PC-9 (cell line): ENCODE measurements around the gene GFPT1. TPM values are rescaled to one million over a fixed set of nuclear protein-coding genes. Genes with fewer than 3 reads are reported as not detected.
"Not testable (repeated sequence)": the region's sequence is repeated elsewhere in the genome, so short reads cannot be mapped to it uniquely, and the experiment has no call there.

Source experiments
- BruUV-seq: library from RNA; stranded (reverse); fragments of 400-500 nt; replicated peaks from 2 replicates; lab custom pipeline; 2021; lab: Mats Ljungman, UMichigan
- CTCF ChIA-PET: fragments of 300-600 bp; sonication (Branson Sonifier 250); formaldehyde crosslinking; loops from one replicate; lab custom pipeline; 2022; ENCODE audit warnings: antibody characterized with exemption; lab: Charles Lee
- POLR2A ChIA-PET: fragments of 300-600 bp; sonication (Branson Sonifier 250); formaldehyde crosslinking; loops from one replicate; lab custom pipeline; 2022; ENCODE audit warnings: antibody characterized with exemption; ENCODE audit not compliant: unreplicated experiment; lab: Charles Lee
- DNase-seq, 2 experiments: peaks; one replicate each; pipeline versions ENCODE4 v3.0.0 to v3.0.0-alpha.2; 2015 to 2022; ENCODE audit warnings: mixed read lengths in 1 of 2
- H2AFZ ChIP-seq: fragments of 200-600 bp; sonication (generic); 2 replicates; pipeline ENCODE4 v1.8.1; 2017; ENCODE audit warnings: antibody characterized with exemption
- H3F3A ChIP-seq: fragments of 200-600 bp; sonication (generic); 2 replicates; pipeline ENCODE4 v1.8.1; 2017; ENCODE audit warnings: antibody characterized with exemption, mild to moderate bottlenecking, low read depth; ENCODE audit not compliant: insufficient read depth
- H3K27ac ChIP-seq: fragments of 200-600 bp; sonication (generic); 2 replicates; pipeline ENCODE4 v1.6.1; 2016; ENCODE audit warnings: mixed run types
- H3K27me3 ChIP-seq: fragments of 200-600 bp; sonication (generic); 2 replicates; pipeline ENCODE4 v1.6.1; 2016; ENCODE audit warnings: low read depth, mixed run types; ENCODE audit not compliant: insufficient read depth
- H3K36me3 ChIP-seq: fragments of 200-600 bp; sonication (generic); 2 replicates; pipeline ENCODE4 v1.6.1; 2016; ENCODE audit warnings: low read depth, mixed run types
- H3K4me1 ChIP-seq: fragments of 200-600 bp; sonication (generic); replicated peaks from 2 replicates; pipeline ENCODE4 v1.6.1; 2016; ENCODE audit warnings: mixed run types; ENCODE audit not compliant: insufficient read depth
- H3K4me2 ChIP-seq: fragments of 200-600 bp; sonication (generic); 2 replicates; pipeline ENCODE4 v1.6.1; 2017; ENCODE audit warnings: mixed run types
- H3K4me3 ChIP-seq: fragments of 200-600 bp; sonication (generic); 2 replicates; pipeline ENCODE4 v1.6.1; 2016; ENCODE audit warnings: mixed run types
- H3K79me2 ChIP-seq: fragments of 200-600 bp; sonication (generic); 2 replicates; pipeline ENCODE4 v1.6.1; 2017; ENCODE audit warnings: low read depth, mixed run types
- H3K9me2 ChIP-seq: fragments of 200-600 bp; sonication (generic); 2 replicates; pipeline ENCODE4 v1.8.1; 2017; ENCODE audit warnings: mild to moderate bottlenecking; ENCODE audit not compliant: insufficient read depth
- H3K9me3 ChIP-seq: fragments of 200-600 bp; sonication (generic); 2 replicates; pipeline ENCODE4 v1.8.1; 2016; ENCODE audit warnings: low read depth; ENCODE audit not compliant: insufficient read depth
- H4K20me1 ChIP-seq: fragments of 200-600 bp; sonication (generic); 2 replicates; pipeline ENCODE4 v1.8.1; 2017; ENCODE audit not compliant: insufficient read depth
- CTCF ChIP-seq: fragments of 200-600 bp; sonication (generic); conservative IDR thresholded peaks from 2 replicates; pipeline ENCODE4 v1.6.1; 2017; ENCODE audit warnings: mixed run types, antibody characterized with exemption, mild to moderate bottlenecking, moderate library complexity
- EZH2 ChIP-seq: fragments of 200-600 bp; sonication (generic); IDR thresholded peaks from 2 replicates; pipeline ENCODE4 v1.8.0; 2017; ENCODE audit warnings: antibody characterized with exemption, low read depth
- intact Hi-C: fragments of 100-400 bp; cut with micrococcal nuclease; formaldehyde crosslinking; loops from one replicate; pipeline ENCODE4 v1.10.0; 2022; ENCODE audit not compliant: unreplicated experiment
- total RNA-seq: library from RNA; stranded (reverse); gene quantifications from 2 replicates; pipeline ENCODE4 v1.2.3, GENCODE V29; 2021

The GFPT1 gene
- total RNA-seq, 1 experiment from 2014 or later: 58.3 TPM

GRCh38 chr2:69422198-69422597, 35.2 kb upstream of the GFPT1 start:
- TF ChIP-seq CTCF (no peak), EZH2 (no peak)
- intact Hi-C loops: no loop called here
- Histone ChIP-seq H3K79me2 (no peaks in the 10 kb centered on the region), H3K9me2 (no peaks in the 10 kb centered on the region), H3K27ac (no peak overlapping the region), H3K9me3 (no peaks in the 10 kb centered on the region), H3K4me2 (no peak overlapping the region), H4K20me1 (no peaks in the 10 kb centered on the region), H3K36me3 (no peaks in the 10 kb centered on the region), H3K27me3 (no peaks in the 10 kb centered on the region), H2AFZ (no peak overlapping the region), H3K4me3 (no peak overlapping the region), H3F3A (no peaks in the 10 kb centered on the region), H3K4me1 (no peaks in the 10 kb centered on the region)
- CTCF ChIA-PET: no interaction called here
- POLR2A ChIA-PET: no interaction called here
- DNase-seq: no peak
- no TSS peak for BruUV-seq

- not testable (repeated sequence) for H3K4me2 ChIP-seq, H3K9me3 ChIP-seq, H3K4me3 ChIP-seq
These were observed 32.1 kb upstream of the GFPT1 start for GRCh38 chr2:69419111-69419510.

GRCh38 chr2:69416147-69416546, 29.1 kb upstream of the GFPT1 start:
- no peaks in the 10 kb centered on the region for H3F3A ChIP-seq
- BruUV-seq: no TSS peak
- CTCF ChIA-PET: no interaction called here
- no peaks in the 10 kb centered on the region for H3K9me3 ChIP-seq
- POLR2A ChIA-PET: no interaction called here
- no peaks in the 10 kb centered on the region for H3K4me1 ChIP-seq
- TF ChIP-seq CTCF (no peak), EZH2 (no peak)
- H4K20me1 ChIP-seq: no peaks in the 10 kb centered on the region
- no peak overlapping the region for H2AFZ ChIP-seq
- H3K9me2 ChIP-seq: no peaks in the 10 kb centered on the region
- no peaks in the 10 kb centered on the region for H3K27me3 ChIP-seq
- no peaks in the 10 kb centered on the region for H3K79me2 ChIP-seq
- intact Hi-C loops: no loop called here
- H3K36me3 ChIP-seq: peaks cover 5% of the 10 kb centered on the region; the same call in 1 of the 2 replicates
- H3K4me2 ChIP-seq: no peak overlapping the region
- H3K27ac ChIP-seq: no peak overlapping the region
- DNase-seq: no peak
- H3K4me3 ChIP-seq: no peak overlapping the region

More at GRCh38 chr2:69419111-69419510, 32.1 kb upstream of the GFPT1 start:
- H3K27ac ChIP-seq, H3F3A ChIP-seq, intact Hi-C loops, DNase-seq, BruUV-seq, H3K36me3 ChIP-seq, H3K79me2 ChIP-seq, CTCF ChIA-PET, POLR2A ChIA-PET, H3K27me3 ChIP-seq, H3K4me1 ChIP-seq, H3K9me2 ChIP-seq, H4K20me1 ChIP-seq, H2AFZ ChIP-seq: not testable (repeated sequence)

GRCh38 chr2:69411120-69411519, 24.1 kb upstream of the GFPT1 start:
- Histone ChIP-seq H3K27me3 (no peaks in the 10 kb centered on the region), H3K36me3 (peaks cover 5% of the 10 kb centered on the region; the same call in 1 of the 2 replicates), H3K9me2 (no peaks in the 10 kb centered on the region), H3K4me3 (no peak overlapping the region), H3K79me2 (no peaks in the 10 kb centered on the region), H3K4me2 (no peak overlapping the region), H3F3A (no peaks in the 10 kb centered on the region), H3K4me1 (no peaks in the 10 kb centered on the region), H4K20me1 (no peaks in the 10 kb centered on the region), H3K9me3 (no peaks in the 10 kb centered on the region), H2AFZ (no peak overlapping the region), H3K27ac (no peak overlapping the region)
- ChIA-PET POLR2A (no interaction called here), CTCF (no interaction called here)
- TF ChIP-seq CTCF: no peak
- no peak for TF ChIP-seq EZH2
- no TSS peak for BruUV-seq
- DNase-seq: no peak
- intact Hi-C loops: no loop called here
